Ecto neural progenitor cell (in vitro differentiated cells): ENCODE measurements around the gene SMOC1.

ENCODE experiments used
- DNase-seq: peaks from one replicate; pipeline ENCODE4 v3.0.0-alpha.2; 2018; ENCODE audit warnings: low spot score

The SMOC1 gene

GRCh38 chr14:69982886-69983285 is 103.7 kb downstream of the SMOC1 start:
- DNase-seq = no peak

- no peak for DNase-seq
Measured at GRCh38 chr14:69983317-69983716, 104.1 kb downstream of the SMOC1 start.

GRCh38 chr14:69985463-69985862 is 106.2 kb downstream of the SMOC1 start:
- DNase-seq = no peak

- no peak for DNase-seq
Measured at GRCh38 chr14:69986336-69986735, 107.1 kb downstream of the SMOC1 start.

GRCh38 chr14:69987406-69988121 is 108.3 kb downstream of the SMOC1 start:
- peak; percentile 64 for DNase-seq

- no peak for DNase-seq
Measured at GRCh38 chr14:69988979-69989378, 109.8 kb downstream of the SMOC1 start.

GRCh38 chr14:69989622-69990021 is 110.4 kb downstream of the SMOC1 start:
- DNase-seq = no peak

- no peak for DNase-seq
Measured at GRCh38 chr14:69990323-69990722, 111.1 kb downstream of the SMOC1 start.

GRCh38 chr14:69991422-69991821 is 112.2 kb downstream of the SMOC1 start:
- DNase-seq = no peak

- no peak for DNase-seq
Measured at GRCh38 chr14:69992564-69992963, 113.3 kb downstream of the SMOC1 start.

GRCh38 chr14:69993326-69993725 is 114.1 kb downstream of the SMOC1 start:
- DNase-seq = no peak

- no peak for DNase-seq
Measured at GRCh38 chr14:69994002-69994401, 114.8 kb downstream of the SMOC1 start.

GRCh38 chr14:69996216-69996615 is 117.0 kb downstream of the SMOC1 start:
- no peak for DNase-seq

- DNase-seq = no peak
Measured at GRCh38 chr14:69997849-69998248, 118.6 kb downstream of the SMOC1 start.

- DNase-seq = no peak
Measured at GRCh38 chr14:69999261-69999674, 120.1 kb downstream of the SMOC1 start.

GRCh38 chr14:70000601-70001000 is 121.4 kb downstream of the SMOC1 start:
- no peak for DNase-seq

- DNase-seq = no peak
Measured at GRCh38 chr14:70002589-70003346, 123.6 kb downstream of the SMOC1 start.

- DNase-seq = no peak
Measured at GRCh38 chr14:70004791-70005190, 125.6 kb downstream of the SMOC1 start.

GRCh38 chr14:70005281-70005805 is 126.1 kb downstream of the SMOC1 start:
- peak; percentile 73 for DNase-seq

GRCh38 chr14:70006699-70007098 is 127.5 kb downstream of the SMOC1 start:
- no peak for DNase-seq

- DNase-seq = no peak
Measured at GRCh38 chr14:70008284-70009262, 129.4 kb downstream of the SMOC1 start.

GRCh38 chr14:70009961-70010360 is 130.7 kb downstream of the SMOC1 start:
- no peak for DNase-seq
